ENCODE results near the gene KCTD12.

DNA sequence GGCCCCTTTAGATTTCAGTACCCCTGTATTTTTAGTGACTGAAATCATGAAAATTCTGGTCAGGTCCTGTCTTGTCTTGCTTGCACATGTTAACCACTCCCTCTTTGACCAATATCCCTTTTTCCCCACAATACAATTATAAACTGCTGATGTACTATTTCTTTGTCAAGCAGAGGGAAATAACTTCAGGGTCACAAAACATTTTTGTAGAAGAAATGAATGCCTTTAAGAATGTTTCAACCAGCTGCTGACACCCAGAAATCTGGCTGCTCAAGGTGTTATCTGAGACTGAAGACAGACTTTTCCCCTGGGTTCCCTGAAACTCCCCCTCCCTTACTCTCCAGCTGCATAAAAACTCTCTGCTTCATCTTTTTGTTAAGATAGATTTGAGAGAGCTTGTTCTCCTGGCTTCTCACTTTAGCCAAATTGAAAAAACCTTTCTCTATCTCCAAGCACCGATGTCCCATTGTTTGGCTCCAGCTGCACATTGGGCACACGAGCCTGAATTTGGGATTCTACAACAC, 43.7 kb upstream of the KCTD12 start:
- no peak for TF ChIP-seq POLR2AphosphoS5 (IDR thresholded peaks at IDR 0.05; ENCODE audit: insufficient read depth, low read depth, low read length)
- no peak for TF ChIP-seq EZH2 (IDR thresholded peaks at IDR 0.05; ENCODE audit: borderline replicate concordance, low read depth, low read length, severe bottlenecking)
- no peak for TF ChIP-seq CTCF (IDR thresholded peaks at IDR 0.05; ENCODE audit: extremely low read depth in 1 of 2, insufficient read depth in 1 of 2, low read depth in 1 of 2, low read length in 2 of 2)

Measured in endothelial cell of umbilical vein (primary cell).